ELF-1 (cell line): ENCODE results near the gene TMIE.
"Not testable (repeated sequence)": the region's sequence is repeated elsewhere in the genome, so short reads cannot be mapped to it uniquely, and the experiment has no call there.

Experiments used
- DNase-seq: peaks from one replicate; pipeline ENCODE4 v3.0.0-alpha.2; 2016; ENCODE audit warnings: low read depth, low spot score

TMIE gene

DNA sequence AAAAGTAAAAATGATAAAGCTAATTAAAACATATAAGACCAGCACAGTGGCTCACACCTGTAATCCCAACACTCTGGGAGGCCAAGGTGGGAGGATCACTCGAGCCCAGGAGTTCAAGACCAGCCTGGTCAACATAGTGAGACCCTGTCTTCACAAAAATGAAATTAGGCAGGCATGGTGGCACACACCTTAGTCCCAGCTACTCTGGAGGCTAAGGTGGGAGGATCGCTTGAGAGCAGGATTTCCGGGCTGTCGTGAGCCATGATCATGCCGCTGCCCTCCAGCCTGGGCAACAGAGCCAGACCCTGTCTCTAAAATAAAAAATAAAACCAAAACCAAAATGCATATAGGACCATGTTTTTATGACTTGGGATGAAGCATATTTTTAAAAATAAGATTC, 21.3 kb downstream of the TMIE start:
- DNase-seq = no peak

DNA sequence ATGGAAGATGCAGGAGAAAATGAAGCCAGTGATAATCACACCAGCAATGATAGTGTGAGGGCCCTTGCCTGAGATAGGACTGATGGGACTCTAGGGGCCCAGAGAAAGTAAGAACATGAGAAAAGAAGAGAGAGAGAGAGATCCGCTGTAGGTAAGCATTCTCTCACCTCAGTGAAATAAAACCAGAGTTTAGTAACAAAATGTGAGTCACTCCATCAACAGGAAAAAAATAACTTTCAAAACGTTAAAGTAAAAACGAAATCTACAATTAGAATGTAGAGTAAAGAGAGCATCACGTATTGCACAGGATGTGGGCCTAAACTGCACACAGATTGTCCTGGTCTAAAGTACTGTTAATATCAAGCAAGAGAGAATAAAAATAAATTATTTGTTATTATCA, 23.2 kb downstream of the TMIE start:
- DNase-seq = no peak

DNA sequence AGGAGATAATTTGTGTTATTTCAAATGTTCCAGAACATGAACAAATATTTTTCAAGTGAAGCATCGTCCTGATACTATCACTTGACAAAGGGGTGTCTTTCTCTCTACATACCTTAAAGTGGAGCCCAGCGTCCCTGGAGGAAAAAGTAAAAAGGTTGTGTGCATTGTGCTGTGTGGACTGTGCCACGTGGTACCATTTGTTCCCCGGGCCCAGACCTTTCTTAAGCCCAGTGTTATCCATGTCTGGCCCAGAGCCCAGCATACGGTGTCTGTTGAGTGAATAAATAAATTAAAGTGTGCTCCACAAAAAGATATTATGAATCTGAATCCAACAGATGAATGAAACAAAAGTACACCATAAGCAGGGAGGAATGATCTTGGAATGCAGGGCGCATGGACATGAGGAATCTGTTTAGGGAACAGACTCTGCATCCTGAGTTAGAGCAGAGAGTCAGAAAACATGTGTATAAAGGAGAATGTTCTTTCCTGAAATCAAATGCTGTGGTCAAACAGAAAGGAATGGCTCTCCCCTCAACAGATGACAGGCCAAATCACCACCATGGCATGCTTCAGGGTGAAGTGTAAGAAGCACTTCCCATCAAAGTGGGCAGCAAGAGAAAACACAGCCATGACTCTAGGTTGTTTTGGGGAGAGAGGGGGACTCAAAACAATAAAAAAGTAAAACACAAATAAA, 24.6 kb downstream of the TMIE start:
- no peak for DNase-seq

DNA sequence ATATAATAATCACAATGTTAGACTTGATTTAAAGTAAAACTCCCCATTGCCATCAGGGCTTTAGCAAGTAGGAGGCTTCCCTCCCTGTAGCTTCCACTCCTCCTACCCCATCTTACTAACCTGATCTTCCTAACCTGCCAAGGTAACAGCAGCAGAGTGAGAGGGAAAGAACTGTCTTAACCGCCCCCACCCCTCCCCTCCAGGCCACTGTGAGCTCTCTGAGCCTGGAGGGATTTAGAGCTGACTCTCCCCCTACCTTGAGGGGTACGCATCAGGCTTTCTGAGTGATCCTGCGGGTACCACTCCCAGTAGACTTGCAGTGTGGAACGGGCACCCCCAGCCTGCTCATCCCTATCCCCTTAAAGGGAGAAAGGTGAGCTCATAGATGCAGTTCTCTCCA, 27.8 kb downstream of the TMIE start:
- DNase-seq = no peak

DNA sequence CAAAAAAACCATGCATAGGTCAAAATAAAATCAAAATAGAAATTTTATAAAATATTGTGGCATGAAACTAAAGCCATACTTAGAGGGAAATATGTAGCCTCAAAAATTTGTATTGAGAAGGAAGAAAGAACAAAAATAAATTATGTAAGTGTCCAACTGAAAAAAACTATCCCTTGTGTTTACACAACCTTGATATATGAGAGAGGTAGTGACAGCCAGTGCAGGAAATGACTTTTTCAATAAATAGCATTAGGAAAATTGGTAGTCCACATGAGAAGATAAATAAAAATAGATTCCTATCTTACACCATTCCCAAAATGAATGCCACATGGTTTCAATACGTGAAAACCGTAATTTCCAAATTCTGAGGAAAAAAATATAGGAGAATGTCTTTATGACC, 29.6 kb downstream of the TMIE start:
- no peak for DNase-seq

DNA sequence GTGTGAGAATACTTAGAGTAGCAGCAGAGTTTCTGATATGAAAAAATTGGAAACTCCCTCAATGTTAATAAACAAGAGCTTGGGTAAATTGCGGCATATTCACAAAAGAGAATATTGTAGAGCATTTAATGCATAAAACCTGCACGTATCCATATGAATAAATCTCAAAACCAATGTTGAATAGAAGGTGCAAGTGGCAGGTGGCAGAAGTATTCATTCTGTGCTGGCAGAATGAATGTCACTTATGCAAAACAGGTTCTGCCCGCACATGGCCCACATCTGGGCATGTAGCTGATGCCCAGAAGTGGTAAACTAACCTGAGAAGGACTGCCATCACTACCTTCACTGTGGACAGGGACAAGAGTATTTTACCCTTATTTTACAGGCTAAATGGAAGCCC, 30.6 kb downstream of the TMIE start:
- no peak for DNase-seq

DNA sequence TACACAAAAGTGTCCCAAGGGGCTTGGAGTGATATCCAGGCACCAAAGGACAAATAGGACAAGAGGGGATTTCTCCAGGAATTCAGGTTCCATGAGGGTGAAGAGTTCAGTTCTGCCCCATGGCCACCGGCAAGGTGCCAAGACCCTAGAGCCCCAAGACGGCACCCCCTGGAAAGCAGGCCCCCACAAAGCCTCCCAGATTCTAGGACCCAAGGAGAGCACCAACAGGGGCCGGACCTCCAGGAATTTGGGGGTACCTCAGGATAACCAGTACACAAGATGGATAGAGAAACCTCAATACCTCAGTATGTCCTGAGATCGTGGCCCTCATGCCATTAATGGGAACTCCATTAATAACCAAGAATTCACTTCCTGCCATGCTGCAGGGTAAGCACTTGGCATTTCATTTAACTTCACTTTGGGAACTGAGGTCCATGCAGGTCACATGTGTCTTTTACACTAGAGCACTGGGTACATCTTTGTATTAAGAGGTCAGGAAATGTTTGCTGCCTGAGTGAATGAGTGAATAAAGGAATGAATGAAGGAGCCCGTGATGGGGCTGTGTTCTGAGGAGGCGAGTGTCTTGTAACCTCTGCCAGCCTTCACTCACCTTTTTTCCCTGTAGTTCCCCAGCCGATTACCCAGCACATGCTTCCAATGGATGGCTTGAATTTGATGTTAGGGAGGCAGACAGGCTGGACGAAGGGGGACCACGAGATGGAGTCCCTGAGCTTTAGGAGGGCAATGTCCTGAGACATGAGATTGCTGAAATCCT, 32.0 kb downstream of the TMIE start:
- peak; percentile 25 for DNase-seq

DNA sequence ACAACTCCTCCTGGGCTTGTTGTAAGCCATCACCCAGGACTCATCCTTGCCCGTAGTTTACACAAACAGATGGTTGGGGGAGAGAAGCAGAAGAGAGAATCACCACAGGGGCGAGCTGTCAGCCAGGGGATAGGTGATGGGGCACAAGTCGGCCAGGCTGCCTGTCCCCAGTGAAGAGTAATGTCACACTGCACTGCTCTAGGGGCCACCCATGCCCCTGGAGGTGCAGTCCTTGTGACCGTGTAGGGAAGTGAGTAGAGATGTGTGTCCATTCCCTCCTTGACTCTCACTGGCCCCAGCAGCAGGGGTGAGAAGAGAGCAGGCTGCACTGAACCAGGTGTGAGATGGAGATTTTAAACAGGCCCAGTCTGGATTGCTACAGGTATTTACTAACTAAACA, 33.6 kb downstream of the TMIE start:
- no peak for DNase-seq

DNA sequence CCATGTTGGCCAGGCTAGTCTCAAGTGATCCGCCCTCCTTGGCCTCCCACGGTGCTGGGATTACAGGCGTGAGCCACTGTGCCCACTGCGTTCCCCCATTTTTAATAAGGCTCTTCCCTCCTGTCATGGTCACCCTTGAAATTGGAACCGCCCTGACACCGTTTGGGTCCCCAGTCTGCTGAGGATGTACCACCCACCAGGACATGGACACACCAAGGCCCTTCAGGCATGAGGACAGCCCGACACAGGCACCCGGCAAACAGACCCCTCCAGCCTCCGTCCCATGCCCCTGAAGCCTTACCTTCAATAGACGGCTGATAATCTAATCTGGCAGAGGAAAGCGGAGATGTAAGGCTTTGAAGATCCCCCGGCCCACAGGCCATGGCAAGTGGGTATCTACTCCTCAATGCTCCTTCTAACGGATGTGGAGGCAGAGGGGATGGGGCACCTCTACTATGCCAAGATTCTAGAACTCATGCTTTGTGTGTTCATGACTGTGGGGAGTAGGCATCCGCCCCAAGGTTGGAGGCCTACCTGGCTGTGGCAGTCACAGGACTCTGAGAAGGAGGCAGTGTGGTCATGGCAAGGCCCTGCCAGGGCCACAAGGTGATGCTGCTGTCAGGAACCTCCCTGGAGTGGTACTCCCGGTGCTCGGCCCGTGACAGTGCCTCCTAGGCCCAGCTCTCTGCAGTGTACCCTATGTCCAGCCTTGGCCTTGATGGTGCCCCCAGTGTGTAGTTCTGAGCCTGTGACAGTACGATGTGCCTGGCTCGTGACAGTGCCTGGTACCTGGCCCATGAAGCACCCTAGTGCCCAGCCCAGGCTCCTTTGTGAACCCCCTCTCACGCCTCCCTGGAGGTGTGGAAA, 35.0 kb downstream of the TMIE start:
- no peak for DNase-seq

DNA sequence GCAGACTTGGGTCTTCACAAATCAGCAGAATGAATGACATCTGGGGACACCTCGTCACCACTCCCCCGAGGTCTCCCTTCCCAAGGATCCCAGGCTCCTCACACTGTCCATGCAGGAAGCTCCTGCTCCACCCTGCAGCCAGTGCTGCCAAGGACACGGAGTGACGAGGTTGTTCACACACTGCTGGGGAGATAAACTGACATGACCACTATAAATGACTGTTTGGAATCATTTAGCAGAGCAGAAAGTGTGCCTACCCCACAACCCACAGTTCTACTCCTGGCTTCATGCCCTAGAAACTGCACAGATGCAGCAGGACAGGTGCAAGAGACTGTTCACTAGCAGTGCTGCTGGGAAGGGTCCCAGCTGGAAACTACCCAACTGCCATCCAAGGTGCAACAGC, 36.1 kb downstream of the TMIE start:
- no peak for DNase-seq

DNA sequence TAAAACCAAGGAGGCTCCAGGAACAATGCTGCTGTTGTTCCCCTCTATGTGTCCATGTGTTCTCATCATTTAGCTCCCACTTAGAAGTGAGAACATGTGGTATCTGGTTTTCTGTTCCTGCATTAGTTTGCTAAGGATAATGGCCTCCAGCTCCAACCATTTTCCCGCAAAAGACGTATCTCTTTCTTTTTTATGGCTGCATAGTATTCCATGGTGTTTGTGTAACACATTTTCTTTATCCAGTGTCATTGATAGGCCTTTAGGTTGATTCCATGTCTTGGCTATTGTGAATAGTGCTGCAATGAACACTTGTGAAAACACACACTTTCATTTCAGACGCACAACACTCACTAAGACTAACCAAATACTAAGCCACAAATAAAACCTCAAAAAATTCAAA, 38.4 kb downstream of the TMIE start:
- DNase-seq = not testable (repeated sequence)

DNA sequence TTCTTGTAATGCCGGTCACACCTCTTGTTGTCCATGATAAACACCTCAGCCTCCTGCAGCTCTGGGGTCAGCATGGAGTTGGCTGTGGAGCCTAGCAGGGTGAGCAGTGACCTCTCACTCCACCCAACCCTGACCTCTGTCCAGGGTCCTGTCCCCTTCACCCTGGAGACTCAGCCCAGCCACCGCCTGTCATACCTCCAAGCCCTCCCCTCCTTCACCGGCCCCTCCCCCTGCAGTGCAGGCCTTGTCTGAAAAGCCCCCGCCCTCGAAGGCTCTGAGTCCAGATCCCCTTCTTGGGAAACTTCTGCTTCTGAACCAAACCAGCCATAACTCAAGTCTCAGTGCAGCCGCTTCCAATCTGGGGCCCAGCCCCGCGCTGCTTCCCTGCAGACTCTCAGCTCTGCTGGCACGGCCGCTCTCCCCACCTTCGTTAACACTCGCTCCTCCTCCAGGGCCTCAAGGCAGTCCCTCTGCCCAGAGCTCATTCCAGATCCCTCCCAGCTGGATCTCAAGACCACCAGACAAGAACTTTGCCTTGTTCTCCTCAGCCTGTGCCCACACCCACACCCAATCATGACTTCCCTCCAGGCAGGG, 41.9 kb downstream of the TMIE start:
- peak; percentile 75 for DNase-seq

DNA sequence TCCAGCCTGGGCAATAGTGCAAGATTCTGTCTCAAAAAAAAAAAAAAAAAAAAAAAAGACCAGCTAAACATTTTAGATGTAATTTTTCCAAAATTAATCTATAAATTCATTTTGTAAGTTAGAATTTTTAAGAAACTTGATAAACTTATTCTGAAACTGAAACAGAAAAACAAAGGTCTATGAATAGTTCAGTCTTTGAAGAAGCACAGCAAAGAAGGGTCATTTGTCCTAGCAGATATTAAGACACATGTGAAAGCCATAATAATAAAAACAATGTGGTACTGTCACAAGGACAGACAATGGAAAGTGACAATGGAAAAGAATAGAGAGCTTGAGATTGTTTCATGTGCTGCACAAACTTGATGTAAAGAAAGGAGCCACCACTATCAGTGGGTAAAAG, 45.5 kb downstream of the TMIE start:
- DNase-seq = no peak

DNA sequence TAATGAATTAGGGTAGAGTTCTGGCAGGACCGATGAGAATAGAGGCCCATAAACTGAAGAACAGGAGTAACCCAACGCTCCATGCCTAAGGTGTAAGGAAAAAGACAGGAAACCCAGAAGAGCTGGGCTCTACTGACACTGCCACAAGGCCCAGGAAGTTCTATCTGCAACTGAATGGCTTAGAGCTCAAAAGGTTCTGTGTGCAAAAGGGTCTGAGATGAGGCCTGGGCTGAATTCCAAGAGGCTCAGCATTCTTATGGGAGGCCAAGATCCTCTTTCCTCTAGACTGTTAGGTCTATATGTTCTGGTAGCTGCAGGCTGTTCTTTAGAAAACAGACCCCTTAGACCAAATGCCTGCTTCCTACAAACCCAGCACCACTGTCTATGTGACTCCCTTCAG, 47.0 kb downstream of the TMIE start:
- no peak for DNase-seq

DNA sequence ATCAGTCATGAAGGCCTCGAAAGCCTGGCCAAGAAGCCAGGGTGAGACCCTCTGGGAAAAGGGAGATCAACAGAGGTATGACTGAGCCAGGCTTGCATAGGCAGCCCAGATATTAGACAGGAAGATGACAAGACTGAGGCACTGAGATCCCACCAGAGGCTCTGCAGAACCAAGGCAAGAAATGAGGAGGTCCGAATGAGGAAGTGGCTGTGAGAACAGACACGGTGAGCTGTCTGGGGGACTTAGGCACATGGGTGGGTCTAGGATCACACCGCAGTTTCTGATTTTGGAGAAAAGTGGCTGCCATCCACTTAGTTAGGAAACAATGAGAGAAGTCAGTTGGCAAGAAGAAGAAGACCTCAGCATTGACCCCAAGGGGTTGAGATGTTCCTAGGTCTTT, 47.9 kb downstream of the TMIE start:
- no peak for DNase-seq

DNA sequence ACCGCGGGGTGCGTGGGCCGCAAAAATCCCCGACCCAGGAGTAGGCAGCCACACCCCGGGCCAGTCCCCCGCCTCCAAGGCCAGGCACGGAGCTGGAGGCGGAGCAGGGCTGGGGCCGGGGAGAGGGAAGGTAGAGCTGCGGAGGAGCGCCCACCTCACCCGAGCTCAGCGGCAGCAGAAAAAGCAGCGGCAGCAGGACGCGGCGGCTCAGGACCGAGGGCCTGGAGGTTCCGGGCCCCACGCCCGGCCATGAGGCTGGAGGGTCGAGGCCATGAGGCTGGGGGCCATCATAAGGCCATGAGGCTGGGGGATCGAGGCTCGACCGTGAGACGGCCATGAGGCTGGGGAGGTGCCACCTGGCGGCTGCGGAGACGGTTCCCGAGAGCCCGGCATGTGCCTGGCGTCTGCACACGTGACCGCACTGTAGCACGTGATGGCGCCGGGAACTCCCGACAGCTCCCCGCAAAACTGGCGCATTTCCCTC, 49.4 kb downstream of the TMIE start:
- no peak for DNase-seq

DNA sequence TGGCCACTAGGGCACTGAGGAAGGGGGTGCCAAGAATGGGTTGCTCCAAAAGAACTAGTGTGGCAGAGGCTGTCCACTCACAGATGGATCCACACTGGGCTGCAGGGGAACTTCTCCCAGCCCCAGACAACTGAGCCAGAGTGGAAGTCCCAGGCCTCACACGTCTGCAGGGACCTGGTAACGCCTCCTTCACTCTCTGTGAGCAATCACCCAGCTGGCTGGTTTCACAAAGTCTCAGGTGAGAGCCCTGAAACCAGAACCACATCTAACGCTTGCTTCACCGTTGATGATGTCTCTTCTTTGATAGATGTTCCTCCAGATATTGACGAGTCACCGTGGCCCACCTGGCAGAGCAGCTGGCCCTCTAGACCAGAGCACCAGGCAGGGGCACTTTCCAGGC, 51.9 kb downstream of the TMIE start:
- DNase-seq = not testable (repeated sequence)

DNA sequence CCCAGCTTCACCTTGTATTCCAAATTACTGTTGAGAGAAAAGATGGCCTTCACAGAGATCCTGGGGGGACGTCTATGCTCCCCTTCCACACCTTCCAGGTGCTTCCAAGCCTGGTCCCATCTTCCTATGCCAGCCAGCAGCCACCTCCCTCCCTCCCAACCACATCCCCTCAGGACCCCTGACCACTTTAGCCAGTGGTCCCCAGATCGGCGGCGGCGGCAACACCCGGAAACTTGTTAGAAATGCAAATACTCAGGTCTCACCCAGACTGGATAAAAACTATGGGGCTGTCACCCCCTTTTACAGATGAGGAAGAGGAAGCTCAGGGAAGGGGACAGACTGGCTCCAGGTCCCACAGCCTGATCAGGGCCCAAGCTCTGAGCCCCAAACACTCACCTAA, 54.5 kb downstream of the TMIE start:
- DNase-seq = no peak

DNA sequence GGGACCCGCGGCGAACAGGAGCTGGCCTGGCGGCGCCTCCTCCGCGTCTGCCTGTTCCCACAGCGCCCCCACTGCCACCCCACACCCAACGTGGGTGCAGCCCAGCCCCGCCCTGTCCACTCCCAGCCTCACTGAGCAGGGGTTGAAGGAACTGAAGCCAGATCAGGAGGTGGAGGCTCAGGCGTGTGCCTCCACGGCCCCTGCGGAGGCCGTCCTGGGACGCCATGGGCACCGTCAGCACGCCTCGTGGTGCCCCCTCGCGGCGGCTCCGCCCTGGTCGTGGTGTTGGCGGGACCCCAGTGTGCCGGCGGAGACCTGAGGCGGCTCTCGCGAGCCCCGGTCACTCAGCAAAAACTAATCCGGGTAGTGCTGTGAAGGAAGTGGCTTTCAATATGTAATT, 55.5 kb downstream of the TMIE start:
- no peak for DNase-seq

DNA sequence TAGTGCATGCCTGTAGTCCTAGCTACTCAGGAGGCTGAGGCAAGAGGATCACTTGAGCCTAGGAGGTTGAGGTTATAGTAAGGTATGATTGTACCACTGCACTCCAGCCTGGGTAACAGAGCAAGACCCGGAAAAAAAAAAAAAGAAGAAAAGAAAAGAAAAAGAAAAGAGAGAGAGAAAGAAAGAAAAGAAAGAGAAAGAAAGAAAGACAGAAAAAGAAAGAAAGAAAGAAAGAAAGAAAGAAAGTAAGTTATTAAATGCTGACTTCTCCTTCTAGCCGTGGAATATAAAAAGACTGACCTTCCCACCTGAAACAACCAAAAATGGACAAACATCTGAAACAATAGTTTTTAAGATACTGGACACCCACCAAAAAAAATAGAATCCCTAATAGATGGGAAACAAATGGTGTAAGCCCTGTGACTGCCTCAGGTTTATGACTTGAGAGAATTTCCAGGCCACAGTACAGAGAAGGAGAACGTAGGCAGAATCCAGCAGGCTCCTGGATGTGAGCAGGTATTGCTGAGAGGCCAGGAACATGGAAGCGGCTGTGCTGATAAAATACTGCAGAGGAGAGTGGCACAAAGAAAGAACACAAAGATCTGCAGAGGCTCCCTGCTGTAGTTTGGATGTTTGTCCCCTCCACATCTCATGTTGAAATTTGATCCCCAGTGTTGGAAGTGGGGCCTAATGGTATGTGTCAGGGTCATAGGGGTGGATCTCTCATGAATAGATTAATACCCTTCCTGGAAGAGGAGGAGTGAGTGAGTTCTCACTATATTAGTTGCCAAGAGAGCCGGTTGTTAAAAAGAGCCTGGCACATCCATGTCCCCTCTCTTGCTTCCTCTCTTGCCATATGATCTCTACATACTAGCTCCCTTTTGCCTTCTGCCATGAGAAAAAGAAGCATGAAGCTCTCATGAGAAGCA, 58.3 kb downstream of the TMIE start:
- DNase-seq = no peak
